Measurements from ENCODE around the gene ANKMY1. TPM values are rescaled to one million over a fixed set of nuclear protein-coding genes. Genes with fewer than 3 reads are reported as not detected.

ANKMY1 gene
- polyA plus RNA-seq, 3 donors: 10.5 to 14.9 (median 11.4) TPM

DNA sequence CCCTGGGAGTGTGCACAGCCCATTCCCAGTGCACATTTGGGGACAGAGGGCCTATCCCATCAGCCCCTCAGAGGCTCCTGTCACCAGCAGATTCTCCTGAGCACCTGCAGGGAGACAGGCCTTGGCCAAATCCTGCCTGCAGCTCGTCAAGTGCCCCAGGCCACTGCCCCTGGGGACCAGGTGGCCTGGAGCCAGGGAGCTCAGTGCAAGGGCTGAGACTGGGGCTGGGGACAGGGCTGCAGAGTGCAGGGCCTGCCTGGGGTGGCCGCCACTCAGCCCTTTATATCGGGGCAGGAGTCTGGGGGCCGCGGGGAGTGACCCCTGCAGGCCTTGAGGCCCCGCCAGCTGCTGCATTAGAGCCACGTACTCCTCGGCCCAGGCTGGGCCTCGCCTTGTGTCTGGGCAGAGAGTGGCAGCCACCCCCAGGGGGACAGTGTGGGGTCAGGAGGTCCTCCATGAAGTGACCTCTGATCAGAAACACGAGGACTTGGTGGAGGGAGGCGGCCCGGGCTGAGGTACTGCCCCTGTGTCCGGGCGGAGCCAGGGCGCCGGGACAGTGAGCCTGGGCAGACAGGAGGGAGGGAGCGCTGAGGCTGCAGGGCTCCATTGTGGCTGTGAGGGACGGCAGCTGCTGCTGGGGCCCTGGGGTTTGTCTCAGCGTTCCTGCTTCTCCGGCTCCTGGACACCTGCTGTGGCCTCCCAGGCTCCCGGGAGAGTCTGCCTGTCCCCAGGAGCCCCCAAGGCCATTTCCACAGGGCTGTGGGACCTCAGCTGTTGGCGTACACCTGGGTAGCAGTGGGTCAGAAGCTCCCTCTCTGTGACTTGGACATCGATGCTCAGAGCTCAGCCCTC lies 98.2 kb downstream of the ANKMY1 start:
- DNase-seq (ENCODE audit: extremely low read depth in 1 of 11, low read depth in 9 of 11, low spot score in 4 of 11): no peak

DNA sequence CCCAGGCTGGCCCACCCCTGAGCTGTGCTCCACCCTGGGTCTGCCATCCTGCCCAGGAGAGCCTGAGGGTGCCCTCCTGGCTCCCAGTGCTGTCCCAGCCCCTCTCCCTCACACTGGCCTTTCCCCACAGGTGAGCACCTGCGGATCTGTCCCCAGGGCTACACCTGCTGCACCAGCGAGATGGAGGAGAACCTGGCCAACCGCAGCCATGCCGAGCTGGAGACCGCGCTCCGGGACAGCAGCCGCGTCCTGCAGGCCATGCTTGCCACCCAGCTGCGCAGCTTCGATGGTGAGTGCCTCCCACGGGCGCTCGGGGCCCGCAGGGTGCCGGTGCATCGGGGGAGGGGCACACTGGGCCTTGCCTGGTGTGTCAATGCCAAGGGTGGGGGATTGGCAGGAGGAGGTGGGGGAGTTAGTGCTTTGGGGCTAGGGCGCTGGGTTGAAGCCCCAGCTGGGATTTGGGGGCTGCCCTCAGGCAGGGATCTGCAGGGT lies 98.8 kb downstream of the ANKMY1 start:
- no peak for DNase-seq (ENCODE audit: extremely low read depth in 1 of 11, low read depth in 9 of 11, low spot score in 4 of 11)

DNA sequence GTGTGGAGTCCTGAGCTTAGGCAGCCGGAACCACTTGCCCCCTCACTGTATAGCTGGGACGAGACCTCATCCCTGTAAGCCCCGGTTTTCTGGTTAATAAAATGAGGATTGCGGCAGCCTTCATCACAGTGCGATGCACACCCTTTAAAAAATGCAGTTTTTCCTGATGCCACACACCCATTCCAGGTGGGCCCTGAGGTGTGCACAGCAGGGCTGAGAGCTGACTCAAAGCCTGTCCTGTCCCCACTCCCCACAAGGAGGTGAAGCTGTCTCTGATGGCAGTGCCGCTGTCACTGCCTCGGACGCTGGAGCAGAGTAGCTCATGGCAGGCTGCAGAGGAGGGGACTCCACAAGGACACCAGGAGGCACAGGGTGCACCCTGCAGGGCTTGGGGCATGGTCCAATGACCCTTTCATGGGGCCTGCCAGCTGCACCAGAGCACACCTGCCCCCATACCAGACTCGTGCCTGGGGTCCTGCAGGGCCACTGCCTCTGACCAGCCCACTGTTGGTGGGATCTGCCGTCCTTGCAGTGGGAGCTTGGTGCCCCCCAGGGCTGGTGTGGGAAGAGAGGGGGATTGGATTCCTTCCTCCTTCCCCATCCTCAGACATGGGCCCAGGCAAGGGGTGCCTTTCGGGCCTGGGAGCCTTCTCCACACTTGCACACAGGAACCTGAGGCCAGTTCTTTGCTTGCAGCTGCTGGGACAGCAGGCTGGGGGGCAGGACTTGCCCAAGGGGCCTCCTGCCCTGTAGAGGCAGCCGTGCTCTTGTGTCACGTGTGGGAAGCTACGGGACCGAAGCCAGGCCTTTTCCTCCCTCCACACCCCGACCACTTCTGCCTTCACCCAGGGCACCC lies 99.5 kb downstream of the ANKMY1 start:
- no peak for DNase-seq (ENCODE audit: extremely low read depth in 1 of 11, low read depth in 9 of 11, low spot score in 4 of 11)

DNA sequence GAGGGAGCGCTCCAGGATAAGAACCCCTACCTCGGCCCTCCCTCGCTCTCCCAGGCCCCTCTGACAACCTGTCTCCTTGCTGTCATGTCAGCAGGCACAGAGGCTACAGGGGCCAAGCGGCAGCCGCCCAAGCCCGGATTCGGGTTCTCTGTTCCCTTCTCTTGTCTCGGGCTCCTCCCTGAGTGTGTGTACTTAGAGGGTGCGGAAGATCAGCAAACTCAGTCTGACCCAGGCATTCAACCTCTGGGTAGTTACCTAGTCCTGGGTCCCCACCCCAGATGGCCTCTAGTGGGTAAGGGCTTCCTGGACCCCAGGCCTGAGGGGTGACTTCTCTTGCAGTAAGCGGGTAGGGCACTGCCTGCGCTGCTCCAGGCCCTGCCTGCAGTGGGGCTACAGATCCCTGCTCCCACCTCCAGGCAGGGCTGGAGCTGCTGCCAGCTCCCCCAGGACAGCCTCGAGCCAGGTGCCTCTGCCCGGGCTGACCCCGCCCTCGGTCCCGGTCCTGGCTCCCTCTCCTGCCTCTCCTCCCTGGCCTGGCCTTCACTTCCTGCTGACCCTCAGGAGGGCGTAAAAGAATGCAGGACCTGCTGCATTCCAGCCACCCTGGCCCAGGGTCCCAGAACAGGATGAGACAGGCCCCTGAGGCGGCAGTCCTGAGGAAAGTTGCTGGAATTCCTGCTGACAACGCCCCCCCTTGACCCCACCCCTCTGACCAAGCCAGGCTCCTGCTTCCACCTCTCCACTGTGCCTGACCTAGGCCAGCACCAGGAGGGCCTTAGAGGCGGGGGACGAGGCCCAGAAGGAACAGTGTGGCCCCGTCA lies 100.4 kb downstream of the ANKMY1 start:
- DNase-seq (ENCODE audit: extremely low read depth in 1 of 11, low read depth in 9 of 11, low spot score in 4 of 11): no peak

DNA sequence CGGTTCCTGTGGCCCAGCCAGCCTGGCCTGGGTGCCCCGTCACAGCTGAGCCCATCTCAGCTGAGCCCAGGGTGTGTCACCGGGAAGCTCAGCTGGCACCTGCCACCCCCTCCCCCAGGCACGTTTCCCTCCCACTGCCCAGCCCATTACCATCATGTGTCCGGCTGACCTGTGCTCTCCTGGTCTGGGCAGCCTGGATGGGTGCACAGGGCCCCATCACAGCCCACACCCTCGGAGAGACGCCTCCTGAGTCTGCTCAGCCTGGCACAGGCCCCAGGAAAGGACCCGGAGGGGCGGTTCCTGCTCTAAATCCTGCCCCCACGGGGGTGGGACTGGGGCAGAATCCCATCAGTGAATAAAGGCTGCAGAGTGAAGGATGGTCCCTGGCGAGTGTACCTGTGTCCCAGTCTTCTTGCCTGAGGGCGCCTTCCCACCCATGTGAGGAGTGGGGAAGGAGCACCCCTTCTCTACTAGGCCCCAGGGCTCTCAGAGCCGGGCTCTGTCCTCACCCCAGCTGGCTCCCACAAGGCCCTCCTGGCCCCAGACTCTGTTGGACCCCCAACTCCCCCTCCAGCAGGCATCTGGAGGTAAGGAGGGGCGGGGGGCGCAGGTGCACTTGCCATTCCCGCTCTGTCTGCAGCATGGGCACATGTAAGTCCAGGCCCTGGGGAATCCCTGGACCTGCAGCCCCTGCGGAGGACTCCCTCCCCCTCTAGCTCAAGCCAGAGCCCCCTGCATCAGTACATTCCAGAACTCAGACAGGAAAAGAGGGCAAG lies 101.2 kb downstream of the ANKMY1 start:
- DNase-seq (ENCODE audit: extremely low read depth in 1 of 11, low read depth in 9 of 11, low spot score in 4 of 11): no peak

DNA sequence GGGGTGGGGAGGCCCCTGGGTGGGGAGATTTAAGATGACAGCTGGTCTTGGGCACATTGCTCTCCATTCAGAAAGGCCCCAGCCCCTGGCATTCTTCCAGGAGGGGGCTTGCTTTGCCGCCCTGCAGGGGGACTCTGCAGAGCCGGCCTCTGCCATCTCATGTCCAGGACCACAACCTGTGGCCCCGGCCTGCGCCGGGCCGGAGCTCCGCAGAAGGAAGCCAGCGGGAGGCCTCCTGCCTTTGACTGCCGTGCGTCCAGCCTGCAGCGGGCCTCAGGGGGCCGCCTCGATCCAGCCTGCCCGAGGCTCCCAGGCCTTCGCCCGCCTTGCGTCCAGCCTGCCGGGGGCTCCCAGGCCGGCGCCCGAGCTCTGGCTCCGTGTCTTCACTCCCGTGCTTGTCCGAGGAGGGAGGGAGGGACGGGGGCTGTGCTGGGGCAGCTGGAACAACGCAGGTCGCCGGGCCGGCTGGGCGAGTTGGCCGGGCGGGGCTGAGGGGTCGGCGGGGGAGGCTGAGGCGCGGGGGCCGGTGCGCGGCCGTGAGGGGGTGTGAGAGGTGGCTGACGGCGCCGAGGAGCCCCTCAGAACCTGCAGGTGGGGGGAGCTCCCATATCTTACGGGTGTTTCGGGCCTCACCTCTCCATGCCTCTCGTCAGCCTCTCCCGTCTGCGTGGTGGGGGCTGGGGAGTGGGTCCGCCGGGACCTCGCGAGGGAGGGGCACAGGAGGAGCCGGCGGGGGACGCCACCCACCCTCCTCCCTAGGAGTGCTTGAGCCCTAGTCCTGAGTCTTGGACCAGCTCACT lies 101.9 kb downstream of the ANKMY1 start:
- DNase-seq (ENCODE audit: extremely low read depth in 1 of 11, low read depth in 9 of 11, low spot score in 4 of 11): no peak

DNA sequence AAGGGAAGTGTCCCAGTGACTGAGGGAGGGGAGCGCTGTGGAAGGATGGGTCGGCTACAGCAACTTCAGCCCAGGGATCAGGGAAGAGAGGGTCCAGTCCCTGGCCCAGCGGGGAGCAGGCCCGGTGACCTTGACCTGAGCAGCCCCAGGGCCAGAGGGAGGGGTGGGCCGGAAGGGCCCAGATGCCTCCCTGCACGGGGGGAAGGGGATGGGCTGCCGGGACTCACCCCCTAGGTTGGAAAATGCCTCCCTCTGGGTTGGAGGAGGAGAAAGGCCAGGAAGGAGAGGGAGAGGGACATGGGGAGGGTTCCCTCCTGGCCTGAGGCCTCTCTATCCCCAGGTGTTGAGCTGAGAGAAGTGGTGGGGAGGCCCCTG lies 102.5 kb downstream of the ANKMY1 start:
- DNase-seq (ENCODE audit: extremely low read depth in 1 of 11, low read depth in 9 of 11, low spot score in 4 of 11): no peak

DNA sequence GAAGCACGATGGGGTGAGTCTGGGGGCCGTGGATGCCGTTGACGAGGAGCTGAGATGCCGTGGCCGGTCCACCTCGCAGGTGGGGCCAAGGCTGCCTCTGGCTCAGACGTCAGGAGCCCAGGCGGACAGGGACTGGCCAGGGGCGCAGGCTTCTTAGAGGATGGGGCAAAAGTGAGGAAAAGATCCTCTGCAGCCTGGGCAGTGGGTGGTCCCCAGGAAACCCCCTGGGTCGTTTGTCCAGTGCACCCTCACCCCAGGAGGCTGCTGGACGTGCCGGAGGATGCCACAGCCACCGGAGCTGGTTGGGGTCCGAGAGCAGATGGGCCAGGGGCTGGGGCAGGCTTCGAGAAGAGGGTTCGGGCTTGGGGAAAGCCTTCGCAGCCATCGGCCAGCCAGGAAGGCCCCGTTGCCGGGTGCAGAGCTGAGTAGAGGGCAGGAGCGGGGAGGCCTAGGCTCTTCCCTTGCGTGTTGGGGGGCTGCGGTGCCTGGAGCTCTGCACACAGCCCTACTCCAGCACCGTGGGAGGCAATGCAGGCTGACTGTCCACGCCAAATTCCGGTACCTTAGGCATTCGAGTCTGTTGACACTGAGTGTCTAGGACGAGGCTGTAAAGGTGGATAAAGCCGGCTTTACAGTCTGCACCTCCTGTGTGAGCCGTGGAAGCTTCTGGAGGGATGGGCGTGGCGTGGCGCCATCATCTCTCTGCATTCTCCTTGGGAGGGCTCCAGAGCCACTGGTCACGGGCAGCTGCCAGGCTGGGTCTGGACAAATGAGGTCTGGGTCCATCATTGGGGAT lies 103.5 kb downstream of the ANKMY1 start:
- no peak for DNase-seq (ENCODE audit: extremely low read depth in 1 of 11, low read depth in 9 of 11, low spot score in 4 of 11)

DNA sequence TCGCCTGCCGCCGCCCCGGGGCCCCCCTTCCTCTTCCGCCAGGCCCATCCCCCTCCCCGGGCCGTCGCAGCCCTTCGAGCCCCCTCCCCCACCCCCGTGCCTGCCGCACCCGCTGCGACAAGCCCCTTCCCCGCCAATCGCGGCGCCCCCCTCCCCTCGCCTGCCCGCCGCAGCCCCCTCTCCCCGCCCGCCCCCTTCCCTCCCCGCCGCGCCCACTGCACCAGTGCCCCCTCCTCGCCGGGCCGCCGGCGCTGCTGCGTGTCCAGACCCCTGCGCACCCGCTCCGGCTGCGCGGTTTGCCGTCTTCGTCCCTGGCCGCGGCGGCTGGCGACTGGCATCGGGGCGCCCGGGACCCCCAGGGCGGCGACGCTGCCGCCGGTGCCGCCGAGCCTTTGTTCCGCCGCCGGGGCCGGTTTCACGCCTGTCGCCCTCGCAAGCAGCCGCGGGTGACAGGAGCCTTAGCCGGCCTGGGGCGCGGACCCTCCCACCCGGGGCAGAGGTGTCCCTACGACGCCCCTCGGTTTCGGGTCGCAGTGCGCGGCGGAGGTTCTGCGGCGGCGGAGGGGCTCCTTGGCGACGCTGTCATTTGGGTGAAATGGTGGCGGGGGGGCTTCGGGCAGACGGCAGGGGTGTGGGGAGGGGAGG lies 104.2 kb downstream of the ANKMY1 start:
- DNase-seq (ENCODE audit: extremely low read depth in 1 of 11, low read depth in 9 of 11, low spot score in 4 of 11): no peak

DNA sequence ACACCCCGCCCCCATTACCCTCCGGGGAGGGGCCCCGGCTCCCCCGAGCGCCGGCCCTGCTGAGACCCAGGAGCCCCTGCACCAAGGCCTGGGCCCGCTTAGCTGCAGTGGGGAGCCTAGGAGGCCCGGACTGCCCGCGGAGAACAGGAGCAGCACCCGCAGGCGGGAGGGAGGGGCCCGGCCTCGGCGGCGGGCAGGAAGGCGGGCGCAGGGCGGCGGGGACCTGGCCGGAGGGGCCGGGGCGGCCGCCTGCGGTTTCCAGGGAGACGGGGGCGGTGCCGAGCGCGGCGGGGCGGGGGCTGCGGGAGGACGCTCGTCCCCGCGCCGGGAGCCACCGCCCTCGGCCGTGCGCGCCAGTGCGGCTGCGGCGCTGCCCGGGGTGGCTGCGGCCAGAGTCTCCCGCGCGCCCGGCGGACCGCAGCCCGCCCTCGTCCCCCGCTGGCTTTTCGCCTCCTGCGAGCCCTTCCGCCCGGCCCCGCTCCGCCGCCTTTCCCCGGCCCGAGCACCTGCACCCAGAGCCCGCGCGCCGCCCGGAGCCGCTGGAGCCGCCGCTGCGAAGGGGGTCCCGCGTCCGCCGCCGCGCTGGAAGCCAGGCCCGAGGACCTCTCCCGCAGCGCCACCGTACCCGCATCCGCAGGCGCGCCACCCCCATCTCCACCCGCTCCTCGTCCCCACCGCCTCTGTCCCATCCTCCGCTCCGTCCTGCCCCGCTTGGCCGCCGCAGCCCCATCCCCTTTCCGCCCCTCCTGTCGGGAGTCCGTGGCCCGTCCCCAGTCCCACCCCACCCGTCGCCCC lies 105.1 kb downstream of the ANKMY1 start:
- peak in 2 of 11 donors; percentile 43 to 58 for DNase-seq (ENCODE audit: extremely low read depth in 1 of 11, low read depth in 9 of 11, low spot score in 4 of 11)

DNA sequence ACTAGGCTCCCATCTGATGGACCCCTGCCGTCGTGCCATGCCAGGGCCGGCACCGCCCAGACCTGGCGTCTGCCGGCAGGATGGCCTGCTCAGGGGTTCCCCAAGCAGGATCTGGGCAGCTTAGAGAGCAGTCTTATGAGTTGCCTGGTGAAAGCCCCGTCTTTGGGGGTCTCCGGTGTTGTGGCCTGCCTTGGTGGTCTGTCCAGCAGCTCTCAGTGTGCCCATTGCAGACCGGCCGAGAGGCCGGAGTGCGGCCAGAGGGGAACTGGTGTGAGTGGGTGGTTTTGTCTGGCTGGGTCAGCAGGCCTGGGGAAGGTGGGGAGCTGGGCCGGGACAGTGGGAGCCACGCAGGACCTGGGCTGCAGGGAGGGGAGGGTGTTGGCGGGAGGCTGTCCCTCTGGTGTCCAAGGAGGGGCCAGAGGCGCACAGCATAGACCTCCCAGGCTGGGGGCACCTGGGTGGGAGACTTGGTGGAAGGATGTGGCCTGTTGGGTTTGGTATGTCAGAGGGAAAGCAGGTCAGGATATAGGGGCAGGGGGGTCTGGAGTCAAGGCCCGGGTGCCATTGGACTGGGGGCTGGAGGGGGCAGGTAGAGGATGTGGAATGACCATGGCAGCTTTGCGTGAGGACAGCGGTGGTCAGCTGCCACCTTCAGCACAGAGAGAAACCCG lies 105.9 kb downstream of the ANKMY1 start:
- DNase-seq (ENCODE audit: extremely low read depth in 1 of 11, low read depth in 9 of 11, low spot score in 4 of 11): no peak

DNA sequence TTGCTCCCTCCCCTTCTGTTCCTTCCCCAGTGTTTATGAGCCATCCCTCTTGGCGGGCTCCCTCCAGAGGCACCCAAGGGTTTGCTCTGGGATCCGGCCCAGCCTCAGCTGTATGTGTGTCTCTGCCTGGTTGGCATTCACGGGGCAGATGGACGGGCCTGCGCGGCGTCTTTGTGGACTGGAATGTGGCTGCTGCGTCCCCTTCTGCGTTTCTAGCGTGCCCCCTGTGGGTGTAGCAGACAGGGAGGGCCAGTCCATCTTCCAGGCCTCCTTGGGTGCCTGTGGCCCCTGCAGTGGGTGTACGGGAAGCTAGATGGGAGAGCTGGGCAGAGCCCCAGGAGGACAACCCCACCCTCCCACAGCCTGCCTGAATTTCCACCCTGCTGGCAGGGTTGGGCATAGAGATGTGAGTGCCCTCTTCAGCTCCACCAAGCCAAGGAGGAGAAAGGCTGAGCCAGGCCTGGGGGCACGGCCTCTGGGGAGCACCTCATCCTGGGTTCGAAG lies 106.6 kb downstream of the ANKMY1 start:
- no peak for DNase-seq (ENCODE audit: extremely low read depth in 1 of 11, low read depth in 9 of 11, low spot score in 4 of 11)

DNA sequence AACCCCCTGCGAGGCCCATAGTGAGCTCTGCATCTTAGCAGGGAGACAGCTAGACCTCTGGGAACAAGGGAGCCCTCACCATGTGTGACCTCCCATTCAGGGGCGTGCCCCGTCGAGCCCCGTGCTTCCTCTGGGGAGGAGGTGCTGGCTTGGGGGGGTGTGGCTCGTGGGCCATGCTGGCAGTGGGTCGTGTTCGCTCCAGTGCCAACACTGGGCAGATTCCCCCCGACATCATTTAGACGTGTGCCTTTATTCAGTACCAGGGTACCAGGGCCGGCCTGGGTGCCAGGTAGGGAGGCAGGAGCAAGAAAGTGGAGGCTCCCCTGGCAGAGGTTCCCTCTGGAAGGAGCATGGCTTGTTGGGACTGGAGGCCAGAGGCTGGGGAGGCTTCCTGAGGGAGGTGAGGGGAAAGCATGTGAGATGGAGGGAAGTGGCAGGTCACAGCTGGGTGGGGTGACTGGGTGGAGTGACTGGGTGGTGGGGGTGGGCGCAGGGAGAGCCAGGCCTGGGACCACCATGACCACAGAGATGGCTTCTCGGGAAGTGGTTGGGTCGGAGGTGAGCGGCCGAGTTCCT lies 107.2 kb downstream of the ANKMY1 start:
- DNase-seq (ENCODE audit: extremely low read depth in 1 of 11, low read depth in 9 of 11, low spot score in 4 of 11): no peak

DNA sequence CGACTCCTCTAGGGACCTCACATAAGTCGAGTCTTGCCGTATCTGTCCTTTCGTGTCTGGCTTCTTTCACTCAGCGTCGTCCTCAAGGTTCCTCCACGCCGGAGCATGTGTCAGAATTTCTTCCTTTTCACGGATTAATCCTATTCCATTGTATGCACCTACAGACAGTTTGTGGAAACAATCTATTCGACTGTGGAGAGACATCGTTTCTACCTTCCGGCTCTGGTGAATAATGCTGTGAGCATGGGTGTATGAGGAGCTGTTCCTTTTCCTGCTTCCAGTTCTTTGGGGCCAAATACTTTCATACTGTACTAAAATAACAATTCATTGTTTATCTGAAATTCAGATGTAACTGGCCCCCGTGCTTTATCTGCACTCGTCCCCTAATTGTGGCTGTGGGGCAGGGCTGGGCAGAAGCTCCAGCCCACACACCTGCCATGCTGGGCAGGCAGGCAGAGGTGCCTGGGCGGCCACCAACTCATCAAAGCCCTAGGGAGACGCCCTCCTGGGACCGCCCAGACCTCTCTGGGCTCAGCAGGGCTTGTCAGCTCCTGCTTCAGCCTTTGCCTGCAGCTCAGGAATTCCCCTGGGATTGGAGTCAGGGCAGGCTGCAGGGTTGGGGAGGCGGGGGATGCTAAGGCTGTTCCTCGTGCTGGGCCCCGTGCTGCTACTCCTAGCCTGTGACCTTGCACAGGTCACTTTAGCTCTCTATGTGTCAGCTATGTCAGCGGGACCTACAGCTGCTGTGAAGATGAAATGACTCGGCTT lies 107.8 kb downstream of the ANKMY1 start:
- no peak for DNase-seq (ENCODE audit: extremely low read depth in 1 of 11, low read depth in 9 of 11, low spot score in 4 of 11)
